Peyer's patch (tissue), 4 donors: ENCODE results near the gene ZNF223.

Experiments used
- POLR2A ChIP-seq, 2 donors: fragments of 450-650 bp; IDR thresholded peaks; one replicate each; pipeline ENCODE4 v1.5.1; 2017; ENCODE audit warnings: antibody characterized with exemption in 2 of 2, mild to moderate bottlenecking in 2 of 2, moderate library complexity in 2 of 2
- TF ChIP-seq, protein P1 (sequence below), 6 experiments: fragments of 450-650 bp in 4 of 6; fragments of 200-600 bp in 2 of 6; sonication (generic) in 1 of 6; IDR thresholded peaks; one replicate each; pipeline ENCODE4 v1.5.1; 2017 to 2019; ENCODE audit warnings: antibody characterized with exemption in 6 of 6, mild to moderate bottlenecking in 3 of 6, moderate library complexity in 1 of 6

DNA sequence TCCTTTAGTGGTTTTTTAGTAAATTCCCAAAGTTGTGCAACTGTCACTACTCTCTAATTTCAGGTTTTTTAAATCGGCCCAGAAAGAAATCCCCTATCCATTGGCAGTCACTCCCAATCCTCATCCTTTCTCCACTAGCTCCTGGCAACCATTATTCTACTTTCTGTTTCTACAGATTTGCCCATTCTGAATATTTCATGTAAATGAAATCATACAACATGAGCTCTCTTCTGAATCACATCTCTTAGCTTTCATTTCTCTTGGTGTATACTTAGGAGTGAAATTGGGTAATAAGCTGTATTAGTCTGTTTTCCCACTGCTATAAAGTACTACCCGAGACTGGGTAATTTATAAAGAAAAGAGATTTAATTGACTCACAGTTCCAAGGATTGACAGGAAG lies 9.7 kb upstream of the ZNF223 start:
- TF ChIP-seq, protein P1, sequence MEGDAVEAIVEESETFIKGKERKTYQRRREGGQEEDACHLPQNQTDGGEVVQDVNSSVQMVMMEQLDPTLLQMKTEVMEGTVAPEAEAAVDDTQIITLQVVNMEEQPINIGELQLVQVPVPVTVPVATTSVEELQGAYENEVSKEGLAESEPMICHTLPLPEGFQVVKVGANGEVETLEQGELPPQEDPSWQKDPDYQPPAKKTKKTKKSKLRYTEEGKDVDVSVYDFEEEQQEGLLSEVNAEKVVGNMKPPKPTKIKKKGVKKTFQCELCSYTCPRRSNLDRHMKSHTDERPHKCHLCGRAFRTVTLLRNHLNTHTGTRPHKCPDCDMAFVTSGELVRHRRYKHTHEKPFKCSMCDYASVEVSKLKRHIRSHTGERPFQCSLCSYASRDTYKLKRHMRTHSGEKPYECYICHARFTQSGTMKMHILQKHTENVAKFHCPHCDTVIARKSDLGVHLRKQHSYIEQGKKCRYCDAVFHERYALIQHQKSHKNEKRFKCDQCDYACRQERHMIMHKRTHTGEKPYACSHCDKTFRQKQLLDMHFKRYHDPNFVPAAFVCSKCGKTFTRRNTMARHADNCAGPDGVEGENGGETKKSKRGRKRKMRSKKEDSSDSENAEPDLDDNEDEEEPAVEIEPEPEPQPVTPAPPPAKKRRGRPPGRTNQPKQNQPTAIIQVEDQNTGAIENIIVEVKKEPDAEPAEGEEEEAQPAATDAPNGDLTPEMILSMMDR (IDR thresholded peaks at IDR 0.05), result no peak
- TF ChIP-seq POLR2A (IDR thresholded peaks at IDR 0.05), result no peak
